WTC11 (cell line): ENCODE results near the gene CLTCL1. TPM values are rescaled to one million over a fixed set of nuclear protein-coding genes. Genes with fewer than 3 reads are reported as not detected.
"Not testable (repeated sequence)": the region's sequence is repeated elsewhere in the genome, so short reads cannot be mapped to it uniquely, and the experiment has no call there.

ENCODE experiments used
- ATAC-seq: fragments of 200-7000 bp; cut with Tn5 transposase; 2 replicates; pipeline ENCODE4 v1.10.0; 2021; ENCODE audit warnings: mild to moderate bottlenecking, moderate library complexity
- CTCF ChIA-PET: fragments of 300-600 bp; sonication (Branson Sonifier 250); formaldehyde crosslinking; loops from one replicate; lab custom pipeline; 2021; ENCODE audit warnings: antibody characterized with exemption; lab: Charles Lee
- POLR2A ChIA-PET: fragments of 350-600 bp; sonication (Branson Sonifier 250); formaldehyde crosslinking; loops from one replicate; lab custom pipeline; 2021; ENCODE audit warnings: antibody characterized with exemption; lab: Charles Lee
- DNase-seq: peaks from one replicate; pipeline ENCODE4 v3.0.0; 2021; ENCODE audit warnings: low spot score
- H3K27ac Mint-ChIP-seq: 2 replicates; pipeline ENCODE4 v1.8.0; 2021; ENCODE audit warnings: mixed read lengths
- H3K27me3 Mint-ChIP-seq: 2 replicates; pipeline ENCODE4 v1.8.0; 2021; ENCODE audit warnings: low read depth, mild to moderate bottlenecking, moderate library complexity, mixed read lengths
- H3K36me3 Mint-ChIP-seq: 2 replicates; pipeline ENCODE4 v1.8.0; 2021; ENCODE audit warnings: mixed read lengths
- H3K4me1 Mint-ChIP-seq: 2 replicates; pipeline ENCODE4 v1.8.0; 2022; ENCODE audit warnings: mixed read lengths
- H3K4me3 Mint-ChIP-seq: 2 replicates; pipeline ENCODE4 v1.8.0; 2021; ENCODE audit warnings: mild to moderate bottlenecking, moderate library complexity, mixed read lengths
- H3K9me3 Mint-ChIP-seq: 2 replicates; pipeline ENCODE4 v1.8.0; 2021; ENCODE audit warnings: mixed read lengths
- ATF1 ChIP-seq: sonication (generic); formaldehyde crosslinking; IDR thresholded peaks from 2 replicates; pipeline ENCODE4 v1.8.1; 2023; ENCODE audit warnings: mild to moderate bottlenecking, moderate library complexity, missing genetic modification reagents
- ATF2 ChIP-seq: sonication (generic); formaldehyde crosslinking; IDR thresholded peaks from 2 replicates; pipeline ENCODE4 v1.8.1; 2022; ENCODE audit warnings: low read depth, missing genetic modification reagents, borderline replicate concordance
- CBFB ChIP-seq: sonication (generic); formaldehyde crosslinking; IDR thresholded peaks from 2 replicates; pipeline ENCODE4 v1.8.1; 2022; ENCODE audit warnings: mild to moderate bottlenecking, low read depth, missing genetic modification reagents
- EMX1 ChIP-seq: fragments of 250-450 bp; sonication (Bioruptor Pico); IDR thresholded peaks from 2 replicates; pipeline ENCODE4 v1.8.0; 2021; ENCODE audit warnings: mild to moderate bottlenecking
- HMGA2 ChIP-seq: fragments of 250-450 bp; sonication (Bioruptor Pico); IDR thresholded peaks from 2 replicates; pipeline ENCODE4 v1.4.0; 2021; ENCODE audit warnings: mild to moderate bottlenecking, moderate library complexity
- MYBL2 ChIP-seq: sonication (generic); formaldehyde crosslinking; IDR thresholded peaks from 2 replicates; pipeline ENCODE4 v1.8.1; 2023; ENCODE audit warnings: mild to moderate bottlenecking, moderate library complexity, missing genetic modification reagents
- PRDM15 ChIP-seq: sonication (generic); formaldehyde crosslinking; IDR thresholded peaks from 2 replicates; pipeline ENCODE4 v1.8.0; 2022; ENCODE audit warnings: missing genetic modification reagents
- TEAD1 ChIP-seq: sonication (generic); formaldehyde crosslinking; IDR thresholded peaks from 2 replicates; pipeline ENCODE4 v1.8.0; 2022; ENCODE audit warnings: mild to moderate bottlenecking, missing genetic modification reagents
- TP53 ChIP-seq: sonication (generic); formaldehyde crosslinking; IDR thresholded peaks from 2 replicates; pipeline ENCODE4 v1.8.1; 2023; ENCODE audit warnings: mild to moderate bottlenecking, missing genetic modification reagents
- ZNF138 ChIP-seq: sonication (generic); formaldehyde crosslinking; conservative IDR thresholded peaks from 2 replicates; pipeline ENCODE4 v1.8.1; 2022; ENCODE audit warnings: mild to moderate bottlenecking, moderate library complexity, missing genetic modification reagents
- ZNF512 ChIP-seq: sonication (generic); formaldehyde crosslinking; IDR thresholded peaks from 2 replicates; pipeline ENCODE4 v1.8.1; 2022; ENCODE audit warnings: missing genetic modification reagents, borderline replicate concordance
- ZNF532 ChIP-seq: fragments of 250-450 bp; sonication (Bioruptor Pico); IDR thresholded peaks from 2 replicates; pipeline ENCODE4 v1.9.0; 2021; ENCODE audit warnings: mild to moderate bottlenecking, borderline replicate concordance
- total RNA-seq: library from RNA; stranded (reverse); gene quantifications from 3 replicates; pipeline ENCODE4 v1.2.3, GENCODE V29; 2021
- TF ChIP-seq, protein P1 (sequence below): sonication (generic); formaldehyde crosslinking; IDR thresholded peaks from 2 replicates; pipeline ENCODE4 v1.8.0; 2022; ENCODE audit warnings: mild to moderate bottlenecking, missing genetic modification reagents

Gene CLTCL1
- total RNA-seq, 1 experiment from 2014 or later, result 15.5 TPM

GRCh38 chr22:19285831-19286230 is 5.7 kb downstream of the CLTCL1 start (continued):
- TF ChIP-seq PRDM15 (CRISPR knock-in tag) (no peak), HMGA2 (CRISPR knock-in tag) (no peak)
- TF ChIP-seq, all 79 proteins: peak for 0

- H3K36me3 Mint-ChIP-seq, DNase-seq, H3K9me3 Mint-ChIP-seq, ATAC-seq, H3K27ac Mint-ChIP-seq, H3K4me1 Mint-ChIP-seq, H3K4me3 Mint-ChIP-seq, H3K27me3 Mint-ChIP-seq: not testable (repeated sequence)
- ChIA-PET POLR2A (interaction anchor here (0.6 kb wide), 1 partner anchor 216 kb away, joined by 3 read pairs; no protein-coding TSS in a partner anchor), CTCF (interaction anchor here (1.2 to 2.2 kb wide), 2 partner anchors 98 to 100 kb away, joined by 3 to 8 read pairs; partner anchors contain the start of gene SLC25A1)
These were observed 12.4 kb downstream of the CLTCL1 start for GRCh38 chr22:19279143-19279542.

DNA sequence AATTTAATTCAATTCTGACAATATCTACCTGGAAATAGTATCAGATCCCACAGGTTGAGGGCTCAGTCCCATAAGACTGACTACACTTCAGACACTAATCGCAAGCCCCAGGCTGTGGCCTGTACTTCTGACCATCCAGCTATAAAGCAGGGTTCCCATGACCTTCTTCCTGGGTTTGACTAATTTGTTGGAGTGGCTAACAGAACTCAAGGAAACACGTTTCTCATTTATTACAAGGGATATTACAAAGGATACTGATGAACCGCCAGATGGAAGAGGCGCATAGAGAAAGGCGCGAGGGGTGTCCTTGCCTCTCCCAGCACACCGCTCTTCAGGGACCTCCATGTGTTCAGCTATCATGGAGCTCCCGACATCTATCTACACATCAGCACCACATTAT is 13.7 kb downstream of the CLTCL1 start:
- POLR2A ChIA-PET, result no interaction called here
- TF ChIP-seq MYBL2 (CRISPR knock-in tag) (no peak), ZNF512 (CRISPR knock-in tag) (no peak), ZNF138 (CRISPR knock-in tag) (no peak), EMX1 (no peak), TP53 (CRISPR knock-in tag) (no peak), ATF1 (CRISPR knock-in tag) (no peak), TEAD1 (CRISPR knock-in tag) (no peak), ATF2 (CRISPR knock-in tag) (no peak), ZNF532 (no peak), CBFB (CRISPR knock-in tag) (no peak)
- TF ChIP-seq, protein P1, sequence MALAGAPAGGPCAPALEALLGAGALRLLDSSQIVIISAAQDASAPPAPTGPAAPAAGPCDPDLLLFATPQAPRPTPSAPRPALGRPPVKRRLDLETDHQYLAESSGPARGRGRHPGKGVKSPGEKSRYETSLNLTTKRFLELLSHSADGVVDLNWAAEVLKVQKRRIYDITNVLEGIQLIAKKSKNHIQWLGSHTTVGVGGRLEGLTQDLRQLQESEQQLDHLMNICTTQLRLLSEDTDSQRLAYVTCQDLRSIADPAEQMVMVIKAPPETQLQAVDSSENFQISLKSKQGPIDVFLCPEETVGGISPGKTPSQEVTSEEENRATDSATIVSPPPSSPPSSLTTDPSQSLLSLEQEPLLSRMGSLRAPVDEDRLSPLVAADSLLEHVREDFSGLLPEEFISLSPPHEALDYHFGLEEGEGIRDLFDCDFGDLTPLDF, result no peak

More for the DNA sequence above, 13.7 kb downstream of the CLTCL1 start:
- no peak for DNase-seq
- Mint-ChIP-seq H3K4me3 (no peak overlapping the region), H3K36me3 (no peaks in the 10 kb centered on the region), H3K4me1 (peaks cover 8% of the 10 kb centered on the region; the same call in 1 of the 2 replicates), H3K9me3 (no peaks in the 10 kb centered on the region), H3K27me3 (no peaks in the 10 kb centered on the region), H3K27ac (no peak overlapping the region)
- CTCF ChIA-PET, result no interaction called here
- ATAC-seq, result no peak
